Parathyroid adenoma (tissue), 2 donors: ENCODE results near the gene SLC6A9.

ENCODE experiments used
- H2AFZ ChIP-seq: fragments of 300-600 bp; sonication (generic); one replicate; pipeline ENCODE4 v1.7.0; 2017; ENCODE audit warnings: antibody characterized with exemption, mild to moderate bottlenecking
- H3K27ac ChIP-seq: fragments of 300-600 bp; sonication (generic); one replicate; pipeline ENCODE4 v1.7.0; 2017
- H3K27me3 ChIP-seq: fragments of 300-600 bp; sonication (generic); one replicate; pipeline ENCODE4 v1.7.0; 2017; ENCODE audit warnings: low read length; ENCODE audit not compliant: control insufficient read depth, insufficient read depth
- H3K36me3 ChIP-seq: fragments of 300-600 bp; sonication (generic); one replicate; pipeline ENCODE4 v1.7.0; 2017; ENCODE audit warnings: low read length; ENCODE audit not compliant: control insufficient read depth, insufficient read depth
- H3K4me1 ChIP-seq: fragments of 300-600 bp; sonication (generic); one replicate; pipeline ENCODE4 v1.7.0; 2017; ENCODE audit warnings: control low read depth
- H3K4me2 ChIP-seq: fragments of 300-600 bp; sonication (generic); one replicate; pipeline ENCODE4 v1.7.0; 2017; ENCODE audit warnings: low read length
- H3K4me3 ChIP-seq: fragments of 300-600 bp; sonication (generic); one replicate; pipeline ENCODE4 v1.7.0; 2017; ENCODE audit warnings: low read depth, low read length
- H3K79me2 ChIP-seq: fragments of 300-600 bp; sonication (generic); one replicate; pipeline ENCODE4 v1.7.0; 2017; ENCODE audit warnings: control low read depth
- H3K9ac ChIP-seq: fragments of 300-600 bp; sonication (generic); one replicate; pipeline ENCODE4 v1.7.0; 2017; ENCODE audit warnings: mild to moderate bottlenecking
- H3K9me3 ChIP-seq: fragments of 300-600 bp; sonication (generic); one replicate; pipeline ENCODE4 v1.7.0; 2017; ENCODE audit warnings: low read length; ENCODE audit not compliant: control insufficient read depth
- CTCF ChIP-seq: fragments of 300-600 bp; sonication (generic); IDR thresholded peaks from one replicate; pipeline ENCODE4 v1.7.0; 2017; ENCODE audit warnings: antibody characterized with exemption, mild to moderate bottlenecking
- donor health status: primary hyperparathyroidism.

Gene SLC6A9

DNA sequence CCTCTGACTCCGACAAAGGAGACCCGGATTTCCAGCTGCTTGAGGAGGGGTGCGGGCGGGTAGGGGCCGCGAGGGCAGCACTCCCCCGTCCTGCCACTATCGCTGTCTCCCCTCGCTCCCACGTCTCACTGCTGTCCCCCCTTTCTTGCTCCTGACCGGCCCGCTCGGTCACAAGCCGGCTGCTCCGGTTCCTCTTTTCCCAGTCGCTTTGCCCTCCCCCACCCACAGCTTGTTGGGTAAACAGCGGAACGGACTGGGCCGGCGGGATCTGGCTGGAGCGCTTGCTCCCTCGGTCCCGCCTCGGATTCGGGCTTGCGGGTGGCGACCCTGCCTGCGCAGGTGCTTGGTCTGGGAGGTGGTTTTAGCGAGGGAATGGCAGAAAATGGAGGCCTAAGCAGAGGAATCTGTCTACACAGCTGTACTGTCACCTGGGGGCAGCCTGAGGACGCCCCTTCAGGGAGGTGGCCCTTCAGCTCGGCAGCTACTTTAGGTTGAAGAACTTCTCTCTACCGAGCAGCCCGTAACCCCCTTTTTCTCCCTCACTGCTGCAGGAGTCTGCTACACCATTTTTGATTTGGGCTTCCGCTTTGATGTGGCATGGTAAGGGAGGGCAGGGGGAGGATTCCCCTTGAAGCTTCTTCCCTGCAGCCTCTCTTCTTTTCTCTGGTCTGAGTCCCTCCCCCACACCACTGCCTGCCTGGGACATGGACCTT, 55.9 kb downstream of the SLC6A9 start:
- Histone ChIP-seq H3K4me3 (peak overlapping the region; percentile 95), H3K36me3 (no peaks in the 10 kb centered on the region), H3K27me3 (no peaks in the 10 kb centered on the region), H3K79me2 (no peaks in the 10 kb centered on the region), H3K4me1 (peaks cover 7% of the 10 kb centered on the region), H3K9me3 (no peaks in the 10 kb centered on the region), H3K4me2 (peak overlapping the region; percentile 85), H3K27ac (peak overlapping the region; percentile 95), H2AFZ (peak overlapping the region; percentile 88), H3K9ac (peak overlapping the region; percentile 89)
- TF ChIP-seq CTCF = no peak

- H3K9ac ChIP-seq = peak within 1 kb of the TSS; percentile 89
- peak within 1 kb of the TSS; percentile 95 for H3K4me3 ChIP-seq
- peak within 1 kb of the TSS; percentile 85 for H3K4me2 ChIP-seq
- H3K27ac ChIP-seq = peak within 1 kb of the TSS; percentile 95
- no peaks in the 10 kb centered on the region for H3K27me3 ChIP-seq
- H3K79me2 ChIP-seq = no peaks in the 10 kb centered on the region
- no peak for TF ChIP-seq CTCF
- peak within 1 kb of the TSS; percentile 88 for H2AFZ ChIP-seq
- H3K4me1 ChIP-seq = peaks cover 7% of the 10 kb centered on the region
- H3K36me3 ChIP-seq = no peaks in the 10 kb centered on the region
- H3K9me3 ChIP-seq = no peaks in the 10 kb centered on the region
These were observed 56.6 kb downstream of the SLC6A9 start, which contains the start of gene ATP6V0B for GRCh38 chr1:43974443-43975248. Gene ATP6V0B (plus strand): TSS chr1:43974960. CDS start chr1:43975041, 81 bp downstream.

DNA sequence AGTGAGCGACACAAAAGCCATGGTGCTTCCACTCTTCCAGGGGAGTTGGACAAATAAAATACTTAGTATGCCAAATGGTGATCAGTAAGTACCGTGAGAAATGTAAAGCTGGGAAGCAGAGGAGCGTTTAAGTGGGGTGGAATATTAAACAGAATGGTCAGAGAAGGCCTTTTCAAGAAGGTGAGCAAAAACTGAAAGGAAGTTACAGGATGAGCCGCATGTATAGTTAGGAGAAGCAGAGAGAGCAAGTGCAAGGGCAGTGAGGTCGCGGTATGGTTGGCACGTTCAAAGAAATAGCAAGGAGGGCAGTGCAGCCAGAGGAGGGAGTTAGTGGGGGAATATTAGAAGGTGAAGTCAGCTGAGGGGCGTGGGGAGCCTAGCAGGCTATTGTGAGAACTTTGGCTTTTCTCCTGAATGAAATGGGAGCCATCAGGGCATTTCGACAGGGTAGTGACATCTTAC, 57.2 kb downstream of the SLC6A9 start:
- H3K4me2 ChIP-seq = peak overlapping the region; percentile 85
- peak overlapping the region; percentile 88 for H2AFZ ChIP-seq
- H3K4me3 ChIP-seq = peak overlapping the region; percentile 95
- peak overlapping the region; percentile 95 for H3K27ac ChIP-seq
- TF ChIP-seq CTCF = no peak
- no peaks in the 10 kb centered on the region for H3K79me2 ChIP-seq
- no peaks in the 10 kb centered on the region for H3K9me3 ChIP-seq
- H3K27me3 ChIP-seq = no peaks in the 10 kb centered on the region
- H3K4me1 ChIP-seq = peaks cover 7% of the 10 kb centered on the region
- no peak overlapping the region for H3K9ac ChIP-seq
- no peaks in the 10 kb centered on the region for H3K36me3 ChIP-seq

GRCh38 chr1:43971336-43971980, 59.8 kb downstream of the SLC6A9 start:
- Histone ChIP-seq H2AFZ (no peak overlapping the region), H3K27ac (no peak overlapping the region), H3K4me1 (peaks cover 7% of the 10 kb centered on the region), H3K9me3 (no peaks in the 10 kb centered on the region), H3K9ac (no peak overlapping the region), H3K4me3 (no peak overlapping the region), H3K79me2 (no peaks in the 10 kb centered on the region), H3K27me3 (no peaks in the 10 kb centered on the region), H3K4me2 (no peak overlapping the region), H3K36me3 (no peaks in the 10 kb centered on the region)
- no peak for TF ChIP-seq CTCF
